ENCODE data around the gene OR2D2.
"Not testable (repeated sequence)": the region's sequence is repeated elsewhere in the genome, so short reads cannot be mapped to it uniquely, and the experiment has no call there.

The OR2D2 gene

DNA sequence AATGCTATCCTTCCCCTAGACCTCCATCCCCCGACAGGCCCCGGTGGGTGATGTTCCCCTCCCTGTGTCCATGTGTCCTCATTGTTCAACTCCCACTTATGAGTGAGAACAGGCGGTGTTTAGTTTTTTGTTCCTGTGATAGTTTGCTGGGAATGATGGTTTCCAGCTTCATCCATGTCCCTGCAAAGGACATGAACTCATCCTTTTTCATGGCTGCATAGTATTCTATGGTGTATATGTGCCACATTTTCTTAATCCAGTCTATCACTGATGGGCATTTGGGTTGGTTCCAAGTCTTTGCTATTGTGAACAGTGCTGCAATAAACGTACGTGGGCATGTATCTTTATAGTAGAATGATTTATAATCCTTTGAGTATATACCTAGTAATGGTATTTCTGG, 4.6 kb downstream of the OR2D2 start:
- DNase-seq (ENCODE audit: low read depth in 3 of 3, low spot score in 1 of 3): not testable (repeated sequence)

DNA sequence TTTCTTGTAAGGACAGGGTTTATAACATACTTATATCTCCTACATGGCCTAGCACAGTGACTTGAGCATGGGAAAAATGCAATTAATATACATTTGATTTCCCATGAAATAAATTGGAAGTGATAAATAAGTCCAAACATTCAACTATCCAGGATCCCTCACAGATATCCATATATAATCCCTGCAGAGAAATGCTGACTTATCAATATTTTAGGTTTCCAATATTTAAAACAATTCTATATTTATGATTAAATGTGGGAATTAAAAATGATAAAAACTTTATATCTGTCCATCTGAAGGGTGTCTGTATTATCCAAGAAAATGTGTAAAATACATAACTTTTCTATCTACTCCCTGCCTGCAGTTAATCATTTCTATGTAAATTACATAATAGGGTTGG, 9.5 kb downstream of the OR2D2 start:
- no peak for DNase-seq (ENCODE audit: low read depth in 3 of 3, low spot score in 1 of 3)

DNA sequence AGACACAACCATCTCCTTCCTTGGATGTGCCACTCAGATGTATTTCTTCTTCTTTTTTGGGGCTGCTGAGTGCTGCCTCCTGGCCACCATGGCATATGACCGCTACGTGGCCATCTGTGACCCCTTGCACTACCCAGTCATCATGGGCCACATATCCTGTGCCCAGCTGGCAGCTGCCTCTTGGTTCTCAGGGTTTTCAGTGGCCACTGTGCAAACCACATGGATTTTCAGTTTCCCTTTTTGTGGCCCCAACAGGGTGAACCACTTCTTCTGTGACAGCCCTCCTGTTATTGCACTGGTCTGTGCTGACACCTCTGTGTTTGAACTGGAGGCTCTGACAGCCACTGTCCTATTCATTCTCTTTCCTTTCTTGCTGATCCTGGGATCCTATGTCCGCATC, 15.4 kb downstream of the OR2D2 start:
- no peak for DNase-seq (ENCODE audit: low read depth in 3 of 3, low spot score in 1 of 3)

GRCh38 chr11:6876325-6876724, 16.0 kb downstream of the OR2D2 start, which contains the start of gene OR10A4:
Gene OR10A4, plus strand, starts transcription at chr11:6876625. Its CDS starts 23 bp downstream, at chr11:6876648.
- DNase-seq (ENCODE audit: low read depth in 3 of 3, low spot score in 1 of 3): no peak

- no peak for DNase-seq (ENCODE audit: low read depth in 3 of 3, low spot score in 1 of 3)
Observed at GRCh38 chr11:6875761-6876160, 16.5 kb downstream of the OR2D2 start.

GRCh38 chr11:6871278-6871677, 21.0 kb downstream of the OR2D2 start:
- DNase-seq (ENCODE audit: low read depth in 3 of 3, low spot score in 1 of 3): no peak

DNA sequence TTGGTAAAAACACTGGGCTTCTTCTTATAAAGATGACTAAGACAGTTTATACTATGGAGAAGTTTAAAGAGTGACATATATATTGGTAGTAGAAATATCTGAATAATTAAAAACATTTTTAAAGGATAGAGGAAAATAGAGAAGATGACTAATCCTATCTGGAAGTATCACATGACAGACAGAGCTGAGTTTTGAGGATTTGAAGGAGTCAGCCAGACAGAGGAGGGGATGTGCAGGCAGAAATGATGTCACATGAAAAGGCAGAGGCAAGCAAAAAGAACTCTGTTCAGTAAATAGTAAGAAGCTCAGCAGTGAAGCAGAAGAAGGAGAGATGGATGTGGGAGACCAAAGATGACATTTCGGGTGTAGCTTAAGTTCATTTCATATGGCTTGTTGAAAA, 27.9 kb downstream of the OR2D2 start:
- DNase-seq (ENCODE audit: low read depth in 3 of 3, low spot score in 1 of 3): no peak

- no peak for DNase-seq (ENCODE audit: low read depth in 3 of 3, low spot score in 1 of 3)
Observed at GRCh38 chr11:6862961-6863360, 29.3 kb downstream of the OR2D2 start, which contains the start of gene OR10A2. Gene OR10A2, plus strand, starts transcription at chr11:6863057. Its CDS starts 6,698 bp downstream, at chr11:6869755.

DNA sequence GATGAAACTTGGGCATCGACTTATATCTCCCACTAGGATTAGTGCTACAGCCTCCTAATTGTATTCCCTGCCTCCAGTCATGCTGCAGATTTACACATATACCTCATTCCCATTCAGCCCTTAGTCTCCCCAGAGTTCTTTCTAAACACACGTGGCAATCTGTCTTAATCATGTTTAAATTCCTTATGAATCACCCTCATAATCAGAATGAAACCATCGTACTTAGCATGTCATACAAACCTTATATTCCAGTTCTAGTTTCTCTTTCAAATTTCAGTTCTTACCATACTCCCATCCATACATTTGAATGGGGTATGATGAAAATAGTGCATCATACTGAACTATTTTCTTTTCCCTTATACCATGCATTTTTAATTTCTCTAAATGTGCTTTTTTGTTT, 35.4 kb downstream of the OR2D2 start:
- DNase-seq (ENCODE audit: low read depth in 3 of 3, low spot score in 1 of 3): no peak

GRCh38 chr11:6855971-6856541, 36.2 kb downstream of the OR2D2 start:
- DNase-seq (ENCODE audit: low read depth in 3 of 3, low spot score in 1 of 3): no peak

DNA sequence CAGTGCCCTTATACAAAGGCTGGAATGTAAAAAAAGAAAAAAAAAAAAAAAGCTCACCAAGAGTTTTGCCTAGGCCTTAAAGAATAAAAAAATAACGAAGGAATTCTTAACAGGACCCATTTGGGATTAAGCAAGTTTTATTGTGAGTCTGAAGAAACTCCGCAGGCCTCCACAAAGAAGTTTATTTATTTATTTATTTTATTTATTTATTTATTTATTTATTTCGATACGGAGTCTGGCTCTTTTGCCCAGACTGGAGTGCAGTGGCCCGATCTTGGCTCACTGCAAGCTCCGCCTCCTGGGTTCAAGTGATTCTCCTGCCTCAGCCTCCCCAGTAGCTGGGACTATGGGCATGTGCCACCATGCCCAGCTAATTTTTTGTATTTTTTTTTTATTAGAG, 37.5 kb downstream of the OR2D2 start:
- DNase-seq (ENCODE audit: low read depth in 3 of 3, low spot score in 1 of 3): not testable (repeated sequence)

- DNase-seq (ENCODE audit: low read depth in 3 of 3, low spot score in 1 of 3): no peak
Observed at GRCh38 chr11:6850526-6850925, 41.8 kb downstream of the OR2D2 start.

- DNase-seq (ENCODE audit: low read depth in 3 of 3, low spot score in 1 of 3): no peak
Observed at GRCh38 chr11:6845383-6845782, 46.9 kb downstream of the OR2D2 start, which contains the start of gene OR10A5. Gene OR10A5, plus strand, starts transcription at chr11:6845683. Its CDS starts 0 bp downstream, at chr11:6845683.

GRCh38 chr11:6844356-6844755, 47.9 kb downstream of the OR2D2 start:
- DNase-seq (ENCODE audit: low read depth in 3 of 3, low spot score in 1 of 3): no peak

- no peak for DNase-seq (ENCODE audit: low read depth in 3 of 3, low spot score in 1 of 3)
Observed at GRCh38 chr11:6843670-6844069, 48.6 kb downstream of the OR2D2 start.

GRCh38 chr11:6841694-6842093, 50.6 kb downstream of the OR2D2 start:
- DNase-seq (ENCODE audit: low read depth in 3 of 3, low spot score in 1 of 3): no peak
